Stimulated activated naive CD8-positive, alpha-beta T cell treated with anti-CD3 and anti-CD28 coated beads, Interleukin-15, amount 100 ng/mL, for 72 hours (primary cell): ENCODE data around the gene ZAR1L.
"Not testable (repeated sequence)": the region's sequence is repeated elsewhere in the genome, so short reads cannot be mapped to it uniquely, and the experiment has no call there.

Experiments
- ATAC-seq: fragments of 150-1000 bp; cut with Tn5 transposase; 2 replicates; pipeline ENCODE4 v1.10.0; 2021; ENCODE audit warnings: mild to moderate bottlenecking, moderate library complexity
- DNase-seq, 2 donors: peaks; one replicate each; pipeline ENCODE4 v3.0.0; 2021 to 2022
- H3K27ac Mint-ChIP-seq, 2 donors: one replicate each; pipeline ENCODE4 v1.8.0; 2022; ENCODE audit warnings: mild to moderate bottlenecking in 2 of 2, mixed read lengths in 2 of 2, moderate library complexity in 2 of 2
- H3K27me3 Mint-ChIP-seq: one replicate; pipeline ENCODE4 v1.8.0; 2022; ENCODE audit warnings: mixed read lengths
- H3K4me1 Mint-ChIP-seq: one replicate; pipeline ENCODE4 v1.8.0; 2022; ENCODE audit warnings: mild to moderate bottlenecking, mixed read lengths
- H3K4me3 Mint-ChIP-seq, 2 donors: one replicate each; pipeline ENCODE4 v1.8.0; 2022; ENCODE audit warnings: mild to moderate bottlenecking in 2 of 2, mixed read lengths in 2 of 2, moderate library complexity in 1 of 2
- H3K9me3 Mint-ChIP-seq, 2 donors: one replicate each; pipeline ENCODE4 v1.8.0; 2022; ENCODE audit warnings: mixed read lengths in 2 of 2

The ZAR1L gene

GRCh38 chr13:32315238-32316027, at the start of gene ZAR1L, which contains the start of gene BRCA2:
ZAR1L (minus strand) TSS chr13:32315363; CDS start chr13:32311925, 3,438 bp downstream.
BRCA2 (plus strand) TSS chr13:32315508; CDS start chr13:32316461, 953 bp downstream.
- H3K27ac Mint-ChIP-seq: peak within 1 kb of the TSS; percentile 100
- no peaks in the 10 kb centered on the region for H3K27me3 Mint-ChIP-seq
- peak within 1 kb of the TSS; percentile 98 to 99 for H3K4me3 Mint-ChIP-seq
- ATAC-seq (peak; percentile 98), DNase-seq (peak; percentile 84 to 90)
- H3K4me1 Mint-ChIP-seq: peaks cover 11% of the 10 kb centered on the region
- H3K9me3 Mint-ChIP-seq: no peaks in the 10 kb centered on the region

GRCh38 chr13:32362574-32362973, 47.4 kb upstream of the ZAR1L start:
- Mint-ChIP-seq H3K4me3 (no peak overlapping the region), H3K27me3 (no peaks in the 10 kb centered on the region), H3K27ac (no peak overlapping the region), H3K4me1 (no peaks in the 10 kb centered on the region), H3K9me3 (no peaks in the 10 kb centered on the region)
- DNase-seq (no peak), ATAC-seq (no peak)

- not testable (repeated sequence) for DNase-seq, H3K9me3 Mint-ChIP-seq, H3K4me1 Mint-ChIP-seq, H3K27ac Mint-ChIP-seq, ATAC-seq, H3K4me3 Mint-ChIP-seq, H3K27me3 Mint-ChIP-seq
Measured at GRCh38 chr13:32355935-32356334, 40.8 kb upstream of the ZAR1L start.

- H3K27ac Mint-ChIP-seq: no peak overlapping the region
- no peaks in the 10 kb centered on the region for H3K27me3 Mint-ChIP-seq
- no peak for ATAC-seq
- DNase-seq: no peak
- no peak overlapping the region for H3K4me3 Mint-ChIP-seq
- peaks cover 10% of the 10 kb centered on the region for H3K4me1 Mint-ChIP-seq
- H3K9me3 Mint-ChIP-seq: no peaks in the 10 kb centered on the region
Measured at GRCh38 chr13:32354040-32354439, 38.9 kb upstream of the ZAR1L start.

GRCh38 chr13:32350839-32351441, 35.8 kb upstream of the ZAR1L start:
- Mint-ChIP-seq H3K4me1 (peaks cover 12% of the 10 kb centered on the region), H3K27ac (peak overlapping the region in 1 of 2 donors; percentile 85)
- H3K9me3 Mint-ChIP-seq, H3K4me3 Mint-ChIP-seq, H3K27me3 Mint-ChIP-seq: not testable (repeated sequence)
- peak; percentile 55 for ATAC-seq
- peak in 1 of 2 donors; percentile 23 for DNase-seq

GRCh38 chr13:32347651-32348050, 32.5 kb upstream of the ZAR1L start:
- H3K27me3 Mint-ChIP-seq: no peaks in the 10 kb centered on the region
- peaks cover 12% of the 10 kb centered on the region for H3K4me1 Mint-ChIP-seq
- DNase-seq: no peak
- no peak overlapping the region for H3K4me3 Mint-ChIP-seq
- H3K9me3 Mint-ChIP-seq: no peaks in the 10 kb centered on the region
- no peak overlapping the region for H3K27ac Mint-ChIP-seq
- ATAC-seq: no peak

- DNase-seq (no peak), ATAC-seq (no peak)
- H3K4me3 Mint-ChIP-seq: no peak overlapping the region
- H3K27ac Mint-ChIP-seq: no peak overlapping the region
- H3K4me1 Mint-ChIP-seq: no peaks in the 10 kb centered on the region
- no peaks in the 10 kb centered on the region for H3K9me3 Mint-ChIP-seq
- H3K27me3 Mint-ChIP-seq: no peaks in the 10 kb centered on the region
Measured at GRCh38 chr13:32340914-32341313, 25.8 kb upstream of the ZAR1L start.

GRCh38 chr13:32334671-32335070, 19.5 kb upstream of the ZAR1L start:
- ATAC-seq (no peak), DNase-seq (no peak)
- Mint-ChIP-seq H3K27me3 (no peaks in the 10 kb centered on the region), H3K4me1 (no peaks in the 10 kb centered on the region), H3K4me3 (no peak overlapping the region), H3K9me3 (no peaks in the 10 kb centered on the region), H3K27ac (no peak overlapping the region)

GRCh38 chr13:32330441-32330840, 15.3 kb upstream of the ZAR1L start:
- no peaks in the 10 kb centered on the region for H3K9me3 Mint-ChIP-seq
- H3K4me1 Mint-ChIP-seq: no peaks in the 10 kb centered on the region
- DNase-seq: no peak
- H3K27ac Mint-ChIP-seq: no peak overlapping the region
- H3K4me3 Mint-ChIP-seq: no peak overlapping the region
- no peak for ATAC-seq
- H3K27me3 Mint-ChIP-seq: no peaks in the 10 kb centered on the region

- H3K9me3 Mint-ChIP-seq: no peaks in the 10 kb centered on the region
- no peak overlapping the region for H3K27ac Mint-ChIP-seq
- no peaks in the 10 kb centered on the region for H3K27me3 Mint-ChIP-seq
- DNase-seq (no peak), ATAC-seq (no peak)
- no peak overlapping the region for H3K4me3 Mint-ChIP-seq
- H3K4me1 Mint-ChIP-seq: no peaks in the 10 kb centered on the region
Measured at GRCh38 chr13:32323912-32324311, 8.7 kb upstream of the ZAR1L start.

GRCh38 chr13:32320528-32320927, 5.4 kb upstream of the ZAR1L start:
- no peaks in the 10 kb centered on the region for H3K27me3 Mint-ChIP-seq
- H3K4me1 Mint-ChIP-seq: no peaks in the 10 kb centered on the region
- no peaks in the 10 kb centered on the region for H3K9me3 Mint-ChIP-seq
- H3K27ac Mint-ChIP-seq: no peak overlapping the region
- DNase-seq (no peak), ATAC-seq (no peak)
- H3K4me3 Mint-ChIP-seq: no peak overlapping the region

- H3K4me3 Mint-ChIP-seq: peak overlapping the region in 1 of 2 donors; percentile 15
- ATAC-seq (no peak), DNase-seq (no peak)
- no peaks in the 10 kb centered on the region for H3K9me3 Mint-ChIP-seq
- peaks cover 11% of the 10 kb centered on the region for H3K4me1 Mint-ChIP-seq
- H3K27ac Mint-ChIP-seq: no peak overlapping the region
- H3K27me3 Mint-ChIP-seq: no peaks in the 10 kb centered on the region
Measured at GRCh38 chr13:32317716-32318465, 2.7 kb upstream of the ZAR1L start.

GRCh38 chr13:32316501-32316900, 1.3 kb upstream of the ZAR1L start:
- ATAC-seq (no peak), DNase-seq (no peak)
- H3K4me3 Mint-ChIP-seq: peak overlapping the region; percentile 98 to 99
- H3K27me3 Mint-ChIP-seq: no peaks in the 10 kb centered on the region
- H3K27ac Mint-ChIP-seq: peak overlapping the region in 1 of 2 donors; percentile 100
- no peaks in the 10 kb centered on the region for H3K9me3 Mint-ChIP-seq
- peaks cover 11% of the 10 kb centered on the region for H3K4me1 Mint-ChIP-seq

GRCh38 chr13:32316028-32316339, 821 bp upstream of the ZAR1L start:
- DNase-seq (no peak), ATAC-seq (peak; percentile 48)
- no peaks in the 10 kb centered on the region for H3K27me3 Mint-ChIP-seq

GRCh38 chr13:32314271-32315237, 609 bp downstream of the ZAR1L start:
- H3K9me3 Mint-ChIP-seq: no peaks in the 10 kb centered on the region
- peak; percentile 83 for ATAC-seq
- peaks cover 14% of the 10 kb centered on the region for H3K4me1 Mint-ChIP-seq
- DNase-seq: peak; percentile 70 to 76
- H3K4me3 Mint-ChIP-seq: peak overlapping the region; percentile 98 to 99
- H3K27me3 Mint-ChIP-seq: no peaks in the 10 kb centered on the region
- peak overlapping the region; percentile 100 for H3K27ac Mint-ChIP-seq

More at GRCh38 chr13:32316028-32316339, 821 bp upstream of the ZAR1L start:
- peaks cover 11% of the 10 kb centered on the region for H3K4me1 Mint-ChIP-seq
- no peaks in the 10 kb centered on the region for H3K9me3 Mint-ChIP-seq
- peak overlapping the region; percentile 98 to 99 for H3K4me3 Mint-ChIP-seq
- peak overlapping the region; percentile 100 for H3K27ac Mint-ChIP-seq
